Nucleus accumbens (tissue), 56 donors: Measurements from ENCODE around the gene FGFR3.

Experiments used
- DNase-seq, 56 donors: peaks; one replicate each; lab custom pipeline; 2025; lab: John Stamatoyannopoulos, UW

The FGFR3 gene

GRCh38 chr4:1810765-1811164 is 17.7 kb downstream of the FGFR3 start:
- DNase-seq = no peak

- DNase-seq = no peak
These were observed 19.6 kb downstream of the FGFR3 start for GRCh38 chr4:1812720-1813119.

- no peak for DNase-seq
These were observed 20.1 kb downstream of the FGFR3 start for GRCh38 chr4:1813231-1813630.

- DNase-seq = no peak
These were observed 20.8 kb downstream of the FGFR3 start for GRCh38 chr4:1813915-1814314.

- no peak for DNase-seq
These were observed 21.4 kb downstream of the FGFR3 start for GRCh38 chr4:1814453-1814852.

GRCh38 chr4:1815096-1815996 is 22.3 kb downstream of the FGFR3 start:
- DNase-seq = no peak

GRCh38 chr4:1815997-1816860 is 23.1 kb downstream of the FGFR3 start:
- DNase-seq = no peak

GRCh38 chr4:1819284-1819683 is 26.2 kb downstream of the FGFR3 start:
- no peak for DNase-seq

- no peak for DNase-seq
These were observed 26.7 kb downstream of the FGFR3 start for GRCh38 chr4:1819816-1820215.

GRCh38 chr4:1821679-1822567 is 28.8 kb downstream of the FGFR3 start:
- DNase-seq = no peak

GRCh38 chr4:1822568-1823544 is 29.8 kb downstream of the FGFR3 start:
- no peak for DNase-seq

GRCh38 chr4:1823545-1823932 is 30.4 kb downstream of the FGFR3 start:
- no peak for DNase-seq

- DNase-seq = no peak
These were observed 31.7 kb downstream of the FGFR3 start for GRCh38 chr4:1824746-1825145.

- no peak for DNase-seq
These were observed 32.2 kb downstream of the FGFR3 start for GRCh38 chr4:1825326-1825725.

GRCh38 chr4:1826531-1827350 is 33.6 kb downstream of the FGFR3 start:
- DNase-seq = peak in 4 of 56 donors; percentile 15 to 55 (median 38)

- DNase-seq = no peak
These were observed 37.1 kb downstream of the FGFR3 start for GRCh38 chr4:1830234-1830633.

- no peak for DNase-seq
These were observed 37.6 kb downstream of the FGFR3 start for GRCh38 chr4:1830642-1831228.

- DNase-seq = no peak
These were observed 38.2 kb downstream of the FGFR3 start for GRCh38 chr4:1831331-1831730.
